A673 (cell line): ENCODE results near the gene WT1. TPM values are rescaled to one million over a fixed set of nuclear protein-coding genes. Genes with fewer than 3 reads are reported as not detected.
"Not testable (repeated sequence)": the region's sequence is repeated elsewhere in the genome, so short reads cannot be mapped to it uniquely, and the experiment has no call there.

Experiments used
- BruUV-seq: library from RNA; stranded (reverse); fragments of 400-500 nt; replicated peaks from 2 replicates; lab custom pipeline; 2021; lab: Mats Ljungman, UMichigan
- CTCF ChIA-PET: fragments of 300-600 bp; sonication (Branson Sonifier 250); formaldehyde crosslinking; loops from one replicate; lab custom pipeline; 2022; ENCODE audit warnings: antibody characterized with exemption; lab: Charles Lee
- POLR2A ChIA-PET: fragments of 300-600 bp; sonication (Branson Sonifier 250); formaldehyde crosslinking; loops from one replicate; lab custom pipeline; 2022; ENCODE audit warnings: antibody characterized with exemption; ENCODE audit not compliant: low non-redundant PET; lab: Charles Lee
- DNase-seq: peaks from one replicate; pipeline ENCODE4 v3.0.0-alpha.2; 2015; ENCODE audit warnings: low spot score
- H3K27ac ChIP-seq: fragments of 200-600 bp; sonication (generic); 2 replicates; pipeline ENCODE4 v1.5.1; 2016; ENCODE audit warnings: mixed run types, low read depth, mild to moderate bottlenecking, mixed read lengths, antibody characterized with exemption, low read length; ENCODE audit not compliant: poor library complexity, severe bottlenecking
- H3K27me3 ChIP-seq: fragments of 200-600 bp; sonication (generic); replicated peaks from 2 replicates; pipeline ENCODE4 v1.6.1; 2017; ENCODE audit warnings: mixed run types, low read depth, mild to moderate bottlenecking, mixed read lengths, antibody characterized with exemption, low read length; ENCODE audit not compliant: insufficient read depth, poor library complexity
- H3K36me3 ChIP-seq: fragments of 200-600 bp; sonication (generic); 2 replicates; pipeline ENCODE4 v1.6.1; 2016; ENCODE audit warnings: mixed run types, mild to moderate bottlenecking, mixed read lengths, antibody characterized with exemption, low read length; ENCODE audit not compliant: insufficient read depth, poor library complexity, severe bottlenecking
- H3K4me1 ChIP-seq: fragments of 200-600 bp; sonication (generic); 2 replicates; pipeline ENCODE4 v1.6.1; 2017; ENCODE audit warnings: mixed run types, mild to moderate bottlenecking, mixed read lengths, antibody characterized with exemption, low read length; ENCODE audit not compliant: insufficient read depth, poor library complexity, severe bottlenecking
- H3K4me3 ChIP-seq: fragments of 200-600 bp; sonication (generic); 2 replicates; pipeline ENCODE4 v1.5.1; 2016; ENCODE audit warnings: low read depth, mixed run types, mild to moderate bottlenecking, mixed read lengths, low read length; ENCODE audit not compliant: poor library complexity, severe bottlenecking
- H3K9me3 ChIP-seq: fragments of 200-600 bp; sonication (generic); 2 replicates; pipeline ENCODE4 v1.6.1; 2016; ENCODE audit warnings: mixed run types, low read depth, mild to moderate bottlenecking, mixed read lengths, antibody characterized with exemption, low read length; ENCODE audit not compliant: poor library complexity, severe bottlenecking
- CTCF ChIP-seq: fragments of 300-800, 200-600 bp; sonication (generic); conservative IDR thresholded peaks from 2 replicates; pipeline ENCODE4 v1.5.1; 2017; ENCODE audit warnings: low read depth, mild to moderate bottlenecking, antibody characterized with exemption, low read length, moderate library complexity, mixed read lengths
- EZH2 ChIP-seq: fragments of 200-600 bp; sonication (generic); IDR thresholded peaks from 2 replicates; pipeline ENCODE4 v1.6.1; 2017; ENCODE audit warnings: borderline replicate concordance, low read depth, mild to moderate bottlenecking, mixed read lengths, antibody characterized with exemption, low read length; ENCODE audit not compliant: poor library complexity, severe bottlenecking
- intact Hi-C: fragments of 100-400 bp; cut with micrococcal nuclease; formaldehyde crosslinking; loops from one replicate; pipeline ENCODE4 v1.10.0; 2022; ENCODE audit not compliant: unreplicated experiment
- total RNA-seq: library from RNA; stranded (reverse); gene quantifications from 2 replicates; pipeline ENCODE4 v1.2.3, GENCODE V29; 2021

Gene WT1
- total RNA-seq, 1 experiment from 2014 or later, result 10.4 TPM

- no peak for TF ChIP-seq CTCF
- TF ChIP-seq EZH2, result no peak
- H3K4me1 ChIP-seq, result no peaks in the 10 kb centered on the region
- POLR2A ChIA-PET, result no interaction called here
- no peaks in the 10 kb centered on the region for H3K36me3 ChIP-seq
- no peaks in the 10 kb centered on the region for H3K9me3 ChIP-seq
- no peak overlapping the region for H3K27ac ChIP-seq
- no peak overlapping the region for H3K4me3 ChIP-seq
- H3K27me3 ChIP-seq, result no peaks in the 10 kb centered on the region
- DNase-seq, result no peak
- intact Hi-C loops, result no loop called here
- CTCF ChIA-PET, result no interaction called here
- BruUV-seq, result no TSS peak
These were observed 55.6 kb downstream of the WT1 start for GRCh38 chr11:32379719-32380118.

GRCh38 chr11:32375826-32376225 is 59.5 kb downstream of the WT1 start:
- no peak overlapping the region for H3K4me3 ChIP-seq
- no TSS peak for BruUV-seq
- no peak overlapping the region for H3K27ac ChIP-seq
- no peaks in the 10 kb centered on the region for H3K36me3 ChIP-seq
- ChIA-PET CTCF (interaction anchor here (0.5 to 1.7 kb wide), 3 partner anchors 11 to 140 kb away, joined by 5 to 11 read pairs (median 5); no protein-coding TSS in a partner anchor), POLR2A (interaction anchor here (0.6 kb wide), 1 partner anchor 10 kb away, joined by 3 read pairs; no protein-coding TSS in a partner anchor)
- H3K27me3 ChIP-seq, result no peaks in the 10 kb centered on the region
- DNase-seq, result no peak
- TF ChIP-seq CTCF (no peak), EZH2 (no peak)
- intact Hi-C loops, result loop anchor here (2.0 kb wide), 1 partner anchor 53 kb away; no protein-coding TSS in a partner anchor
- no peaks in the 10 kb centered on the region for H3K9me3 ChIP-seq
- H3K4me1 ChIP-seq, result no peaks in the 10 kb centered on the region

GRCh38 chr11:32374261-32374711 is 61.1 kb downstream of the WT1 start:
- intact Hi-C loops, result loop anchor here (1.0 to 2.0 kb wide), 2 partner anchors 51 to 419 kb away; no protein-coding TSS in a partner anchor
- no peaks in the 10 kb centered on the region for H3K36me3 ChIP-seq
- peaks cover 2% of the 10 kb centered on the region for H3K9me3 ChIP-seq
- H3K4me3 ChIP-seq, result no peak overlapping the region
- ChIA-PET CTCF (interaction anchor here (0.6 to 1.6 kb wide), 12 partner anchors 10 to 259 kb away, joined by 3 to 16 read pairs (median 3); no protein-coding TSS in a partner anchor), POLR2A (no interaction called here)
- DNase-seq, result peak; percentile 98
- H3K27me3 ChIP-seq, result no peaks in the 10 kb centered on the region
- no peaks in the 10 kb centered on the region for H3K4me1 ChIP-seq
- BruUV-seq, result no TSS peak
- no peak overlapping the region for H3K27ac ChIP-seq
- TF ChIP-seq EZH2, result no peak
- peak; percentile 100; the same call in 1 of the 2 replicates for TF ChIP-seq CTCF

DNA sequence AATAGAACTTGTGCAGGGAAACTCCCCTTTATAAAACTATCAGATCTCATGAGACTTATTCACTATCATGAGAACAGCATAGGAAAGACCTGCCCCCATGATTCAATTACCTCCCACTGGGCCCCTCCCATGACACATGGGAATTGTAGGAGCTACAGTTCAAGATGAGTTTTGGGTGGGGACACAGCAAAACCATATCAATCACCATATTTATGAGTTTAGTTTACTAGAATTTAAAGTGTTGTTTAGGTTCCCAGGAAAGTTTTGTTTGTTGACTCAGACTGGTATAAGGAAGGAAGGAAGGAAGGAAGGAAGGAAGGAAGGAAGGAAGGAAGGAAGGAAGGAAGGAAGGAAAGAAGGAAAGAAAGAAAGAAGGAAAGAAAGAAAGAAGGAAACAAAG is 65.4 kb downstream of the WT1 start:
- intact Hi-C loops, H3K27ac ChIP-seq, CTCF ChIA-PET, H3K27me3 ChIP-seq, POLR2A ChIA-PET, BruUV-seq, H3K4me3 ChIP-seq, H3K4me1 ChIP-seq, H3K36me3 ChIP-seq: not testable (repeated sequence)
- peaks cover 20% of the 10 kb centered on the region for H3K9me3 ChIP-seq
- peak; percentile 75 for DNase-seq
